HCT116 (cell line): ENCODE results near the gene SEM1.

Experiments used
- CEBPB ChIP-seq: IDR thresholded peaks from 2 replicates; pipeline ENCODE4 v1.6.1; 2012; ENCODE audit warnings: low read depth
- CTCF ChIP-seq, 3 experiments: fragments of 200-600 bp in 1 of 3; sonication (generic) in 1 of 3; IDR thresholded peaks in 2 of 3; conservative IDR thresholded peaks in 1 of 3; 2 replicates each; pipeline ENCODE4 v1.5.1; 2012 to 2017; ENCODE audit warnings: low read depth in 2 of 3, low read length in 2 of 3, antibody characterized with exemption in 1 of 3, borderline replicate concordance in 1 of 3, control low read depth in 1 of 3, mild to moderate bottlenecking in 1 of 3, mixed read lengths in 1 of 3, mixed run types in 1 of 3, moderate library complexity in 1 of 3; ENCODE audit not compliant: insufficient read depth in 1 of 3
- EZH2 ChIP-seq: fragments of 200-600 bp; sonication (generic); IDR thresholded peaks from 2 replicates; pipeline ENCODE4 v1.6.1; 2017; ENCODE audit warnings: antibody characterized with exemption, mixed run types
- EZH2phosphoT487 ChIP-seq: fragments of 200-600 bp; IDR thresholded peaks from 2 replicates; pipeline ENCODE4 v1.6.1; 2018; ENCODE audit warnings: antibody characterized with exemption, borderline replicate concordance
- JUND ChIP-seq: IDR thresholded peaks from 2 replicates; pipeline ENCODE4 v1.6.1; 2012
- POLR2A ChIP-seq: IDR thresholded peaks from 2 replicates; pipeline ENCODE4 v1.7.0; 2011; ENCODE audit warnings: borderline replicate concordance; ENCODE audit not compliant: insufficient read depth, insufficient read length; ENCODE audit errors: extremely low read depth
- POLR2AphosphoS5 ChIP-seq: IDR thresholded peaks from 2 replicates; pipeline ENCODE4 v1.6.1; 2011; ENCODE audit warnings: mild to moderate bottlenecking, low read depth, low read length, moderate library complexity
- RAD21 ChIP-seq: IDR thresholded peaks from 2 replicates; pipeline ENCODE4 v1.6.1; 2012; ENCODE audit warnings: low read depth, mild to moderate bottlenecking
- REST ChIP-seq: IDR thresholded peaks from 2 replicates; pipeline ENCODE4 v1.6.1; 2012; ENCODE audit warnings: low read depth
- SIN3A ChIP-seq: IDR thresholded peaks from 2 replicates; pipeline ENCODE4 v1.6.1; 2012; ENCODE audit warnings: low read depth
- TCF7L2 ChIP-seq: IDR thresholded peaks from 2 replicates; pipeline ENCODE4 v1.7.0; 2011; ENCODE audit warnings: borderline replicate concordance, inconsistent platforms; ENCODE audit not compliant: insufficient read depth, insufficient read length; ENCODE audit errors: extremely low read depth

DNA sequence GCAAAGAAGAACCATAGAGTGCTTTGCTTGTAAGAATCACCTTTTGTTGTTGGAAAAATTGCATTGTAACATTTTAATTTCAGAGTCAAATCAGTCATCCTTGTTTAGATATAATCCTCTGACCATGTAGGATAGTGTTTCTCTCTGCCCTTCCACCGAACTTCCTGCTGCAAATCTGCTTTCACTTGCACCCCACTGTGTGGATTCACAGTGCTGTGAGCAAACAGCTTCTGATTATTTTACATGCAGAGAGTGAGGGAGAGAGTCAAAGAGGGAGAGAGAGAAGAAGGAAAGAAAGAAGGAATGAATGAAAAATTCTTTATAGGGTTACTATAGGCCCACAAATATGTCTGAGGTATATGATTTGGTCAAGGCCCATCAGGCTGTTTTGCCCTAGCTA lies 30.0 kb upstream of the SEM1 start:
- TF ChIP-seq EZH2 = no peak
- no peak for TF ChIP-seq CTCF (IDR thresholded peaks at IDR 0.05 in 2 of 3, conservative IDR thresholded peaks at IDR 0.05 in 1 of 3; ENCODE audit: borderline replicate concordance in 1 of 3, insufficient read depth in 1 of 3, low read depth in 2 of 3, low read length in 2 of 3)
- TF ChIP-seq POLR2AphosphoS5 = no peak
- TF ChIP-seq TCF7L2 = no peak
- TF ChIP-seq RAD21 = no peak
- TF ChIP-seq EZH2phosphoT487 = no peak
- no peak for TF ChIP-seq SIN3A
- no peak for TF ChIP-seq POLR2A
- no peak for TF ChIP-seq REST
- no peak for TF ChIP-seq JUND
- no peak for TF ChIP-seq CEBPB
